Chondrocyte (in vitro differentiated cells): ENCODE results near the gene ERV3-1. TPM values are rescaled to one million over a fixed set of nuclear protein-coding genes. Genes with fewer than 3 reads are reported as not detected.

ENCODE experiments used
- DNase-seq: peaks from one replicate; pipeline ENCODE4 v3.0.0; 2021; ENCODE audit warnings: mixed read lengths, low spot score
- H3K27ac Mint-ChIP-seq: one replicate; pipeline ENCODE4 v1.8.0; 2021; ENCODE audit warnings: mild to moderate bottlenecking, moderate library complexity, mixed read lengths; ENCODE audit not compliant: unreplicated experiment
- H3K27me3 Mint-ChIP-seq: 2 replicates; pipeline ENCODE4 v1.8.0; 2021; ENCODE audit warnings: low read depth, mixed read lengths
- H3K36me3 Mint-ChIP-seq: 2 replicates; pipeline ENCODE4 v1.8.0; 2021; ENCODE audit warnings: low read depth, mixed read lengths
- H3K4me1 Mint-ChIP-seq: 2 replicates; pipeline ENCODE4 v1.8.0; 2021; ENCODE audit warnings: low read depth, mild to moderate bottlenecking, mixed read lengths
- H3K4me3 Mint-ChIP-seq: one replicate; pipeline ENCODE4 v1.8.0; 2021; ENCODE audit warnings: mild to moderate bottlenecking, moderate library complexity, mixed read lengths; ENCODE audit not compliant: unreplicated experiment
- H3K9me3 Mint-ChIP-seq: 2 replicates; pipeline ENCODE4 v1.8.0; 2021; ENCODE audit warnings: low read depth, mixed read lengths
- total RNA-seq: library from RNA; stranded (reverse); gene quantifications from 3 replicates; pipeline ENCODE4 v1.2.1, GENCODE V29; 2021
- TF ChIP-seq, protein P1 (sequence below): fragments of 200-600 bp; sonication (generic); IDR thresholded peaks from 2 replicates; pipeline ENCODE4 v1.5.0; 2021; ENCODE audit warnings: antibody characterized with exemption, mild to moderate bottlenecking, moderate library complexity

Gene ERV3-1
- total RNA-seq, 1 donor from 2014 or later = 10.8 TPM

DNA sequence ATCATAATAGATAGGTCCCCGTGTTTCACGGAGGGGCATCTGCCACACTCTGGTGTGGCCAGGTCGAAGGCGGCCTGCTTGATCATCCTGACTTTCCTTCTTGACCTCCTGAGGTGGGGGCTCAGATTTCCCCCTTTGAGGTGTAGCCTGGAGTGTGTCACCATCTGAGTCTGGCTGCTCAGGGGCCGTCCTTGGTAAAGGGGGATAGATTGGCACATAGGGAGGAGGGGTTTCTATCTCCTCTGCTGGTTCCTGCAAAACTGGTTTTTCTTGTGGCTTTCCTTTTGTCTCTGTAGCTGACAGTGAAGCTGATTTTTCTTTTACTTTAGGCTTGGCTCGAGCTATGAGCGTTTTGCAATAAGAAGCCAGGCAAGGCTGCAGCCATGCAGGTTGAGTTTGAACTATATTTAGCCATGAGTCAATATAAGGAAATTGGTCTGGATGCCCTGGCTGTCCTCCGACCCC, 8.5 kb downstream of the ERV3-1 start:
- Mint-ChIP-seq H3K9me3 (peaks cover 63% of the 10 kb centered on the region), H3K4me3 (no peak overlapping the region), H3K27me3 (no peaks in the 10 kb centered on the region), H3K27ac (no peak overlapping the region), H3K36me3 (peaks cover 56% of the 10 kb centered on the region), H3K4me1 (peaks cover 11% of the 10 kb centered on the region)
- DNase-seq = no peak
- TF ChIP-seq, protein P1, sequence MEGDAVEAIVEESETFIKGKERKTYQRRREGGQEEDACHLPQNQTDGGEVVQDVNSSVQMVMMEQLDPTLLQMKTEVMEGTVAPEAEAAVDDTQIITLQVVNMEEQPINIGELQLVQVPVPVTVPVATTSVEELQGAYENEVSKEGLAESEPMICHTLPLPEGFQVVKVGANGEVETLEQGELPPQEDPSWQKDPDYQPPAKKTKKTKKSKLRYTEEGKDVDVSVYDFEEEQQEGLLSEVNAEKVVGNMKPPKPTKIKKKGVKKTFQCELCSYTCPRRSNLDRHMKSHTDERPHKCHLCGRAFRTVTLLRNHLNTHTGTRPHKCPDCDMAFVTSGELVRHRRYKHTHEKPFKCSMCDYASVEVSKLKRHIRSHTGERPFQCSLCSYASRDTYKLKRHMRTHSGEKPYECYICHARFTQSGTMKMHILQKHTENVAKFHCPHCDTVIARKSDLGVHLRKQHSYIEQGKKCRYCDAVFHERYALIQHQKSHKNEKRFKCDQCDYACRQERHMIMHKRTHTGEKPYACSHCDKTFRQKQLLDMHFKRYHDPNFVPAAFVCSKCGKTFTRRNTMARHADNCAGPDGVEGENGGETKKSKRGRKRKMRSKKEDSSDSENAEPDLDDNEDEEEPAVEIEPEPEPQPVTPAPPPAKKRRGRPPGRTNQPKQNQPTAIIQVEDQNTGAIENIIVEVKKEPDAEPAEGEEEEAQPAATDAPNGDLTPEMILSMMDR = no peak

DNA sequence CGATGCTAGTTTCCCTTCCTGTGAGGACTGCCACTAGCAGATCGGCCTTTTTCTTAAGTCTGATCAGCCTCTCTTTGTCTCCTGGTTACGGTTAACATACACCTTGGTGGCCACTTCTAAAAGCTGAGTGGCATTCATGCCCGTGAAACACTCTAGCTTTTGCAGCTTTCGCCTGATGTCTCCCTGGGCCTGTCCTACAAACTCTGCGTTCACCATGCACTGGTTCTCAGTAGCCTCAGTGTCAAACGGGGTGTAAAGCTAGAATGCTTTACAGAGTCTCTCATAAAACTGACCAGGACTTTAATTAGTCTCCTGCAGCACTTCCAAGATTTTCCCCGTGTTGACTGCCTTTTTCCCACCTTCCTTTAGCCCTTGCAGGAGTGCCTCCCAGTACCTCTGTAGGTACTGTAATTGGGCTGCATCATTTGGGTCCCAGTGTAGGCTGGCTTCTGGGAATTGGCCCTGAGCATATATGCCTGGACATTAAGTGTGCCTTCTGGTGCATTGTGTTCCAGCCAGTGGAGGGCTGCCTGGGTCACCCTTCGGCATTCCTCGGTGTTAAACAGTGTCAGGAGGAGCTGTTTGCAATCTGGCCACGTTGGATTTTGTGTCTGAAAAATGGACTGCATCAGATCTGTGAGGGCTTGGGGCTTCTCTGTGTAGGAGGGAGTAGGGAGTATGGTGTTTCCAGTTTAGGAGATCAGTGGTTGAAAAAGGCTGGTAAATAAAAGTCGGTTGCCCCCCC, 9.2 kb downstream of the ERV3-1 start:
- Mint-ChIP-seq H3K4me3 (no peak overlapping the region), H3K4me1 (peaks cover 11% of the 10 kb centered on the region), H3K9me3 (peaks cover 64% of the 10 kb centered on the region), H3K36me3 (peaks cover 58% of the 10 kb centered on the region), H3K27ac (no peak overlapping the region), H3K27me3 (no peaks in the 10 kb centered on the region)
- TF ChIP-seq, protein P1 = no peak
- no peak for DNase-seq

DNA sequence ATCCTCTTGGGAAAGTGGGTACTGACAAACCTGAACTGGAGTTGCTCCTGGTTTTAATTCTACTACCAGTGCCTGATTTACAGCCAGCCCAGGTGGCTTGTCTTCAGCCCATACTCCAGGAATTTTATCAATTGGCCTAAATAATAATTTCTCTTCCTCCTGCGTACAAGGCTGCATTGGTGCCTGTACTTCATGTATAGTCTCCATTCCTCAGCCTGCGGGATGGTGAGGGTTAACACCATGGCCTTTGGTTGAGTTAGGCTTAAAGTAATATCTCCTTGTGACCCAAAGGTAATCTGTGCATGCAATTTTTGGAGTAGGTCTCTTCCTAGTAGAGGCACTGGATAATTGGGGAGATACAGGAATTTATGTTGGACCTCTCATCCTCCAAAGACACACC, 10.2 kb downstream of the ERV3-1 start:
- H3K4me1 Mint-ChIP-seq = peaks cover 8% of the 10 kb centered on the region
- H3K36me3 Mint-ChIP-seq = peaks cover 58% of the 10 kb centered on the region
- H3K27me3 Mint-ChIP-seq = no peaks in the 10 kb centered on the region
- no peak for DNase-seq
- peaks cover 67% of the 10 kb centered on the region for H3K9me3 Mint-ChIP-seq
- no peak overlapping the region for H3K27ac Mint-ChIP-seq
- TF ChIP-seq, protein P1 = no peak
- H3K4me3 Mint-ChIP-seq = no peak overlapping the region

DNA sequence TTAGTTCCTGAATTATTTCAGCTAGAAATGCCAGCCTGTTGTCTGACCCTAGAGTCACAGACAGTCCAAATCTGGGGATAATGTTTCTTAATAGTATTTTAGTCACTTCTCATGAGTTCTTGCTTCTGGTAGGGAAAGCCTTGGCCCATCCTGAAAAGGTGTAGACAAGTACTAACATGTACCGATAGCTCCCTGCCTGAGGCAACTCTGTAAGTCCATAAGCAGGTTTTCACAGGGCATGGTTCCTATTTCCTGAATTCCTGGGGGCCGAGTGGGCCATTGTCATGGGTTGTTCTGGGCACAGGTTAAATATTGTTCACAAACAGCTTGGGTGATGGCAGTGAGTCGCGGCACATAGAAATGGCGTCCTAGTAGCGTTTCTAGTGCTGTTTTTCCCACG, 12.6 kb downstream of the ERV3-1 start:
- H3K4me3 Mint-ChIP-seq = no peak overlapping the region
- H3K9me3 Mint-ChIP-seq = peaks cover 71% of the 10 kb centered on the region
- DNase-seq = no peak
- TF ChIP-seq, protein P1 = no peak
- H3K27ac Mint-ChIP-seq = no peak overlapping the region
- no peaks in the 10 kb centered on the region for H3K27me3 Mint-ChIP-seq
- no peaks in the 10 kb centered on the region for H3K4me1 Mint-ChIP-seq
- H3K36me3 Mint-ChIP-seq = peaks cover 56% of the 10 kb centered on the region

DNA sequence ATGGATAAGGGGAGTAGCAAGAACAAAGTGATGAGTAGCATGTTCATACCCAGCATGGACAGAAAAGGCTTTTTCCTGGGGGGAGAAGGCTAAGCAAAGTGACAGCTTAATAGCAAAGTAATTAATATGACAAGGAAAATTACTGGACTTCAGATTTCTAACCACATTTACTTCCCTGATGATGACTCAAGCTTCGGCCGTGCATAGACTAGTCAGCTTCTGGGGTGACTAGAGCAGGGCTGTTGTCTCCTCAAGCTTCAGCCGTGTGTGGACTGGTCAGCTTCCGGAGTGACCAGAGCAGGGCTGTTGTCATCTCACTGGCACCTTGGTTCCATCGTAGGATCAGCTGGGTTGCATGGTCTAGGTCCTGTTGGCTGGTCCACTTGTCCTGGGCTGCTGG, 13.5 kb downstream of the ERV3-1 start:
- H3K27ac Mint-ChIP-seq = no peak overlapping the region
- H3K4me3 Mint-ChIP-seq = no peak overlapping the region
- no peaks in the 10 kb centered on the region for H3K4me1 Mint-ChIP-seq
- H3K27me3 Mint-ChIP-seq = no peaks in the 10 kb centered on the region
- no peak for DNase-seq
- H3K36me3 Mint-ChIP-seq = peaks cover 55% of the 10 kb centered on the region
- peaks cover 71% of the 10 kb centered on the region for H3K9me3 Mint-ChIP-seq
- TF ChIP-seq, protein P1 = no peak
